GM23248 (cell line): ENCODE measurements around the gene GCM1.
"Not testable (repeated sequence)": the region's sequence is repeated elsewhere in the genome, so short reads cannot be mapped to it uniquely, and the experiment has no call there.

Experiments
- EZH2 ChIP-seq: fragments of 200-600 bp; sonication (generic); IDR thresholded peaks from 2 replicates; pipeline ENCODE4 v1.6.1; 2018; ENCODE audit warnings: antibody characterized with exemption, mild to moderate bottlenecking; ENCODE audit not compliant: insufficient read depth, poor library complexity, severe bottlenecking
- EZH2phosphoT487 ChIP-seq: fragments of 200-600 bp; sonication (generic); IDR thresholded peaks from 2 replicates; pipeline ENCODE4 v1.6.1; 2018; ENCODE audit warnings: antibody characterized with exemption, moderate library complexity, mild to moderate bottlenecking, low read depth; ENCODE audit not compliant: insufficient read depth

GRCh38 chr6:53158076-53158475, 9.4 kb upstream of the GCM1 start:
- not testable (repeated sequence) for TF ChIP-seq EZH2, EZH2phosphoT487
